HG03565 (cell line): ENCODE measurements around the gene ZNF675.
A peak's percentile ranks its signal among the peaks of the same experiment; 100 is the strongest.
"Not testable (repeated sequence)": the region's sequence is repeated elsewhere in the genome, so short reads cannot be mapped to it uniquely, and the experiment has no call there.

ENCODE experiments used
- ATAC-seq: cut with Tn5 transposase; IDR thresholded peaks from one replicate; pipeline ENCODE4 v1.9.1; 2021; ENCODE audit warnings: mild to moderate bottlenecking, moderate library complexity; ENCODE audit not compliant: unreplicated experiment

ZNF675 gene

GRCh38 chr19:23686621-23687423 lies at the start of gene ZNF675:
Gene ZNF675, minus strand, starts transcription at chr19:23687212. Its CDS starts 179 bp downstream, at chr19:23687033.
- peak; percentile 96 for ATAC-seq

- ATAC-seq: not testable (repeated sequence)
Measured at GRCh38 chr19:23730729-23731465, 43.9 kb upstream of the ZNF675 start.

GRCh38 chr19:23724161-23724560 lies 37.1 kb upstream of the ZNF675 start:
- not testable (repeated sequence) for ATAC-seq

- no peak for ATAC-seq
Measured at GRCh38 chr19:23718802-23719201, 31.8 kb upstream of the ZNF675 start.

GRCh38 chr19:23716792-23717191 lies 29.8 kb upstream of the ZNF675 start:
- no peak for ATAC-seq

- ATAC-seq: no peak
Measured at GRCh38 chr19:23709347-23709746, 22.3 kb upstream of the ZNF675 start.

GRCh38 chr19:23706657-23707056 lies 19.6 kb upstream of the ZNF675 start:
- no peak for ATAC-seq

GRCh38 chr19:23699521-23699860 lies 12.5 kb upstream of the ZNF675 start:
- ATAC-seq: no peak

- ATAC-seq: no peak
Measured at GRCh38 chr19:23698711-23699520, 11.9 kb upstream of the ZNF675 start.

- not testable (repeated sequence) for ATAC-seq
Measured at GRCh38 chr19:23692937-23693336, 5.9 kb upstream of the ZNF675 start.

- ATAC-seq: no peak
Measured at GRCh38 chr19:23673132-23673531, 13.9 kb downstream of the ZNF675 start.

GRCh38 chr19:23668606-23669005 lies 18.4 kb downstream of the ZNF675 start:
- ATAC-seq: not testable (repeated sequence)

- ATAC-seq: no peak
Measured at GRCh38 chr19:23665651-23666410, 21.2 kb downstream of the ZNF675 start.

- ATAC-seq: not testable (repeated sequence)
Measured at GRCh38 chr19:23649817-23650216, 37.2 kb downstream of the ZNF675 start.
